Peyer's patch (tissue), 4 donors: Measurements from ENCODE around the gene TFF2.

Experiments used
- POLR2A ChIP-seq, 2 donors: fragments of 450-650 bp; IDR thresholded peaks; one replicate each; pipeline ENCODE4 v1.5.1; 2017; ENCODE audit warnings: antibody characterized with exemption in 2 of 2, mild to moderate bottlenecking in 2 of 2, moderate library complexity in 2 of 2
- TF ChIP-seq, protein P1 (sequence below), 6 experiments: fragments of 450-650 bp in 4 of 6; fragments of 200-600 bp in 2 of 6; sonication (generic) in 1 of 6; IDR thresholded peaks; one replicate each; pipeline ENCODE4 v1.5.1; 2017 to 2019; ENCODE audit warnings: antibody characterized with exemption in 6 of 6, mild to moderate bottlenecking in 3 of 6, moderate library complexity in 1 of 6

- no peak for TF ChIP-seq POLR2A (IDR thresholded peaks at IDR 0.05)
- TF ChIP-seq, protein P1, sequence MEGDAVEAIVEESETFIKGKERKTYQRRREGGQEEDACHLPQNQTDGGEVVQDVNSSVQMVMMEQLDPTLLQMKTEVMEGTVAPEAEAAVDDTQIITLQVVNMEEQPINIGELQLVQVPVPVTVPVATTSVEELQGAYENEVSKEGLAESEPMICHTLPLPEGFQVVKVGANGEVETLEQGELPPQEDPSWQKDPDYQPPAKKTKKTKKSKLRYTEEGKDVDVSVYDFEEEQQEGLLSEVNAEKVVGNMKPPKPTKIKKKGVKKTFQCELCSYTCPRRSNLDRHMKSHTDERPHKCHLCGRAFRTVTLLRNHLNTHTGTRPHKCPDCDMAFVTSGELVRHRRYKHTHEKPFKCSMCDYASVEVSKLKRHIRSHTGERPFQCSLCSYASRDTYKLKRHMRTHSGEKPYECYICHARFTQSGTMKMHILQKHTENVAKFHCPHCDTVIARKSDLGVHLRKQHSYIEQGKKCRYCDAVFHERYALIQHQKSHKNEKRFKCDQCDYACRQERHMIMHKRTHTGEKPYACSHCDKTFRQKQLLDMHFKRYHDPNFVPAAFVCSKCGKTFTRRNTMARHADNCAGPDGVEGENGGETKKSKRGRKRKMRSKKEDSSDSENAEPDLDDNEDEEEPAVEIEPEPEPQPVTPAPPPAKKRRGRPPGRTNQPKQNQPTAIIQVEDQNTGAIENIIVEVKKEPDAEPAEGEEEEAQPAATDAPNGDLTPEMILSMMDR (IDR thresholded peaks at IDR 0.05), result no peak
Observed at GRCh38 chr21:42300956-42301355, 49.8 kb downstream of the TFF2 start.
